Middle frontal gyrus (tissue), 1 donor: ENCODE measurements around the gene ERC1.
"Not testable (repeated sequence)": the region's sequence is repeated elsewhere in the genome, so short reads cannot be mapped to it uniquely, and the experiment has no call there.

Source experiments
- DNase-seq: peaks from one replicate; pipeline ENCODE4 v3.0.0-alpha.2; 2015; ENCODE audit warnings: low spot score; ENCODE audit errors: extremely low spot score

The ERC1 gene

GRCh38 chr12:1022032-1022970, 31.3 kb downstream of the ERC1 start:
- no peak for DNase-seq

- DNase-seq: no peak
These were observed 39.8 kb downstream of the ERC1 start for GRCh38 chr12:1030779-1031178.

- DNase-seq: no peak
These were observed 43.2 kb downstream of the ERC1 start for GRCh38 chr12:1034243-1034642.

GRCh38 chr12:1034751-1035457, 43.9 kb downstream of the ERC1 start:
- DNase-seq: no peak

GRCh38 chr12:1041478-1041877, 50.5 kb downstream of the ERC1 start:
- no peak for DNase-seq

- no peak for DNase-seq
These were observed 53.2 kb downstream of the ERC1 start for GRCh38 chr12:1044199-1044598.

GRCh38 chr12:1044696-1045095, 53.7 kb downstream of the ERC1 start:
- DNase-seq: no peak

GRCh38 chr12:1046727-1047126, 55.7 kb downstream of the ERC1 start:
- DNase-seq: no peak

GRCh38 chr12:1047898-1048660, 57.1 kb downstream of the ERC1 start:
- DNase-seq: peak; percentile 32

GRCh38 chr12:1050059-1050707, 59.2 kb downstream of the ERC1 start:
- DNase-seq: no peak

- not testable (repeated sequence) for DNase-seq
These were observed 60.6 kb downstream of the ERC1 start for GRCh38 chr12:1051672-1052071.

- no peak for DNase-seq
These were observed 62.7 kb downstream of the ERC1 start for GRCh38 chr12:1053690-1054089.

- DNase-seq: no peak
These were observed 63.3 kb downstream of the ERC1 start for GRCh38 chr12:1054117-1054870.

GRCh38 chr12:1056390-1056789, 65.4 kb downstream of the ERC1 start:
- no peak for DNase-seq

- no peak for DNase-seq
These were observed 67.4 kb downstream of the ERC1 start for GRCh38 chr12:1058423-1058822.

- no peak for DNase-seq
These were observed 68.1 kb downstream of the ERC1 start for GRCh38 chr12:1059162-1059561.

GRCh38 chr12:1063852-1064251, 72.8 kb downstream of the ERC1 start:
- DNase-seq: no peak

GRCh38 chr12:1064317-1064716, 73.3 kb downstream of the ERC1 start:
- no peak for DNase-seq

- no peak for DNase-seq
These were observed 74.6 kb downstream of the ERC1 start for GRCh38 chr12:1065629-1066028.

- no peak for DNase-seq
These were observed 78.8 kb downstream of the ERC1 start for GRCh38 chr12:1069846-1070245.

- no peak for DNase-seq
These were observed 80.2 kb downstream of the ERC1 start for GRCh38 chr12:1071182-1071581.
